HG02870 (cell line): ENCODE measurements around the gene P4HB.

Source experiments
- ATAC-seq: cut with Tn5 transposase; IDR thresholded peaks from one replicate; pipeline ENCODE4 v1.9.1; 2021; ENCODE audit warnings: mild to moderate bottlenecking, moderate library complexity; ENCODE audit not compliant: unreplicated experiment

The P4HB gene

DNA sequence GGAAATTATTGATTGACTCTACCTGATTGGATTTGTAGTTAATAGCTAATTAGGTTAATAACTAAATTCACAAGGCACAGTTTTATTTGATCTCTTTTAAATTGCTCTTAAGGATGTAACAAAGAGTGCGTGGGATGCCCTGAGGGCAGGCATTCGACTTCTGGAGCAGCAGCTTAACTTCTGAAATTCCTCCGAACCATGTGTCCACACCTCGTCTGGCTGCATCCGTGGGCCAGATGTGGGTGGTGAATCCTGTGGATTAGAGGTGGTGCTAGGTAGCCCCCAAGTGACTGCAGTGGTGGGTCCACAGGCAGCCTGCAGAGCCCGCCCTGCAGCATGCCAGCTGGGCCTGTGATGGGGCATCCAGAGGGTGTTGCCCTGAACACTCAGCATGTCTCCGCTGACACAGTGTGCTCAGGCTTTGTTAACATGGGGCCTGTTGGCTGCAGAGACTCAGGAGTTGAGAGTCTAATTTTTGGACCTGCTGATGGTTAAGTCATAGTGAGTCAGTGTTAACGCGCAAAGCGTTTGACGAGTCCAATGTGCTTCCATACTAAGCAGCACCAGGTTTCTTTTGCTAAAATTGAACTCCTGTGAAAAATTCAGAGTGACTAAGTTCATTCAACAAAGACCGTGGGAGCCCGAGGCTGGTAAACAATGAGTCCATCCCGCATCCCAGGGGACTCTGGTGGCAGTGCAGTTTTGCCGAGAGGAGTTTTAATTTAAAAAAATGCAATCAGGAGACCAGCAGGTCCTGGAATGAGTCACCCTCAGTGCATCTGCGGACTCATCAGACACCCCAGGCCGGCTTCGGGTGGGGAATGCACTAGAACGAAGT is 37.9 kb upstream of the P4HB start:
- ATAC-seq = no peak

GRCh38 chr17:81895400-81895799 is 35.1 kb upstream of the P4HB start:
- no peak for ATAC-seq

GRCh38 chr17:81891303-81891552 is 30.9 kb upstream of the P4HB start:
- no peak for ATAC-seq

- no peak for ATAC-seq
Measured at GRCh38 chr17:81890447-81891302, 30.3 kb upstream of the P4HB start.

- ATAC-seq = no peak
Measured at GRCh38 chr17:81889602-81890001, 29.3 kb upstream of the P4HB start.

DNA sequence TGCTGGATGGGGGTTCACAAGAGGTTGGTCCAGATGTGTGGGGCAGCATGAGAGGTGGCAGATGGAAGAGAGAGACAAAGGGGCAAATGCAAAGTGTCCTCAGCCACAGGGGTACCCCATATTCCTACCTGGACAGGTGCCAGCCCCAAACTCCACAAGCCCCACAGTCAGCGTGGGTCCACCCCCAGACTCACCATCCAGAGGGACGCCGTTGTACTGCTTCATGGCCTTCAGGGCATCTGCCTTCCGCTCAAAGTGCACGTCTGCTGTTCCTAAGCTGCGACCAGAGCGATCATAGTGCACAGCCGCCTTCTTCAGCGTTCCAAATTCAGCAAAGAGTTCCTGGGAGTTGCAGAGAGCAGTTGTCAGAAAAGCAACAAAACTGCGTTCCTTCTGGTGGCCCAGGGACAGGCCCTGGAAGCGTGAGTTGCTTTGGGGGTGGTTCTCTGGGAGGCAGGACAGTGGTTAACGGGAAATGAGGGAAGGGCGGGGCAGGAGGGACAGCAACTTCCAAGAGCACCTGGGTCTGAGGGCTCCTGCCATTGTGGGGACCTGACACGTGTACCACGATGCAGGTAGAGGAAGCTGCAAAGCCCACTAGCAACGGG is 28.8 kb upstream of the P4HB start:
- no peak for ATAC-seq

GRCh38 chr17:81888105-81888987 is 28.0 kb upstream of the P4HB start:
- no peak for ATAC-seq

DNA sequence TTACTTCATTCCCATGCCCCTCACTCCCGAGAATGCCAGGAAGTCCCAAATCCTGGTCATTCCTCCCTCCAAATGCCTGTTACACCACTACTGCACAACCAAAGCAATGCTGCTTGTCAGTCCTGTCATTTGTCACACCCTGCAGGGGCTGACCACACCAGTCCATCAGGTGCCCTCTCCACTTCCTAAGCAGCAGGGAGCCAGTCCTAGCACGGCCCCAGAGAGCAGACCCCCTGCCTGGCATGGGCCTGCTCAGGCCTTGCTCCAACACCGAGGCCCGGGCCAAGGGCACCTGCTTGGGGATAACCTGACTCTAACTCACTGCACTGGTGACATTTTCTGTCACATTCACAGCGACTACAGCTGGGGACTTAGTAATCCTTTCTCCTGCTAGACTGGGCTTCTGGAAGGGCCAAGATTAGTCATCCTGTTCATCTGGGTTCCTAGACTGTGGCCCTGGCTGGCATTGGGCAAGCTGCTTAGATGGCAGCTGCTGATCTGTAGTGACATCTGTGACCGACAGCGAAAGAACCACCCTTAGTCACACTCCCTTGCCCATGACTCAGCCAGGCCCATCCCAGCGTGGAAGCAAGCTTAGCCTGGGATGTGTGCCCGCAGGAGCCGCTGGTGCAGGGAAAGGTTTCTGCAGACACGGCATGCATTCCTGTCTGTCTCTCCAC is 25.7 kb upstream of the P4HB start:
- no peak for ATAC-seq

DNA sequence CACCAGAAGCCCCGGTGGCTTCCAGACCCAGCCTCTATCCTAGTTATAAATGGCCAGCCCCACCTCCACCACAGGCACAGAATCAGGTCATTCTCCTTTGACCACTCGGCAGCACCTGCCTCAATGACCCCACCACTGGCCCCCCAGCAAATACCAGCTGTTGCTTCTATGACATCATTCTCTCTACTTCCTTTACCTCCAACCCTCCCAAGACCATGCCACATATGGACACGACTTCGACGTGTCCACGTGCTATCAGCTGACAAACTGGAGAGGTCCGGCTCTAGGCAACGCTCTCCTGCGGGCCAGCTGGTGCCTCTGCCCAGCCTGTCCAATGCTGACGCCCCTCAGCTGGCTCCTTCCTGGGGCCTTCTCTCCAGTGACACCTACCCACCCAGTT is 25.1 kb upstream of the P4HB start:
- no peak for ATAC-seq

GRCh38 chr17:81884968-81885367 is 24.6 kb upstream of the P4HB start:
- ATAC-seq = no peak

DNA sequence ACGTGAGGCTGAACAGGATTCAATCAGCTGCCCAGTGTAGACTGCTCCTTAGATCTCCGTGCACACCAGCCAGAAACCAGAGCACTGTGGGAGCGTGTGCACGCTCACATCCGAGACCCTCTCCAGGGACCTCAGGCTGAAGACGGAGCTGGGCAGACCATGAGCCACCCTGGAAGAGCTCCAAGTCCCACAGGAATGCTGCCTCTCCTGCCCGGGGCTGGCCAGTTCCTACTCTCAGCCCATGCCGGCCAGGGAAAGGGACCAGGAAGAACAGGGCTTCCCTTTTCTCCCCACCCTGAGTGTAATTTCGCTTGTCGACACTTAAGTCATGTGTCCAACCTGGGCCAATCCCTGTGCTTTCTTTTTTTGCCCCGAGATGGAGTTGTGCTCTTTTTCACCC is 24.2 kb upstream of the P4HB start:
- ATAC-seq = no peak

GRCh38 chr17:81879121-81879520 is 18.8 kb upstream of the P4HB start:
- no peak for ATAC-seq

- no peak for ATAC-seq
Measured at GRCh38 chr17:81878294-81878693, 18.0 kb upstream of the P4HB start.

DNA sequence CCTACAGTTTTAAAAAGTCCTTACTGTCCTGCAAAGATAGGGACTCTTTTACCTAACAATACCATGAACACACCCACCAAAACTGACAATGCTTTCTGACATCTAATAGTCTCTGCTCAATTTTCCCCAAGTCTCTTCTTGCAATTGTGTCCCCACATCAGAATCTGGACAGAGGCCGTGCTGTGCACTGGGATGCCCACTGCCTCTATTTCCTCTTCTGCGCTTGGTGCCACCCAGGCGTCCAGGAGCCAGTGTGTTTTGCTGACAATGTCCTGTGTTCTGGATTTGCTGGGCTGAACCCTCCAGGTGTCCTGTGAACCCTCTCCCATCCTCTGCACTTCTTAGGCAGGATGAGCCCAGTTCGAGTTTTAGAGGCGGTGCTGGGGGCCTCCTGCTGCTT is 17.2 kb upstream of the P4HB start:
- no peak for ATAC-seq

DNA sequence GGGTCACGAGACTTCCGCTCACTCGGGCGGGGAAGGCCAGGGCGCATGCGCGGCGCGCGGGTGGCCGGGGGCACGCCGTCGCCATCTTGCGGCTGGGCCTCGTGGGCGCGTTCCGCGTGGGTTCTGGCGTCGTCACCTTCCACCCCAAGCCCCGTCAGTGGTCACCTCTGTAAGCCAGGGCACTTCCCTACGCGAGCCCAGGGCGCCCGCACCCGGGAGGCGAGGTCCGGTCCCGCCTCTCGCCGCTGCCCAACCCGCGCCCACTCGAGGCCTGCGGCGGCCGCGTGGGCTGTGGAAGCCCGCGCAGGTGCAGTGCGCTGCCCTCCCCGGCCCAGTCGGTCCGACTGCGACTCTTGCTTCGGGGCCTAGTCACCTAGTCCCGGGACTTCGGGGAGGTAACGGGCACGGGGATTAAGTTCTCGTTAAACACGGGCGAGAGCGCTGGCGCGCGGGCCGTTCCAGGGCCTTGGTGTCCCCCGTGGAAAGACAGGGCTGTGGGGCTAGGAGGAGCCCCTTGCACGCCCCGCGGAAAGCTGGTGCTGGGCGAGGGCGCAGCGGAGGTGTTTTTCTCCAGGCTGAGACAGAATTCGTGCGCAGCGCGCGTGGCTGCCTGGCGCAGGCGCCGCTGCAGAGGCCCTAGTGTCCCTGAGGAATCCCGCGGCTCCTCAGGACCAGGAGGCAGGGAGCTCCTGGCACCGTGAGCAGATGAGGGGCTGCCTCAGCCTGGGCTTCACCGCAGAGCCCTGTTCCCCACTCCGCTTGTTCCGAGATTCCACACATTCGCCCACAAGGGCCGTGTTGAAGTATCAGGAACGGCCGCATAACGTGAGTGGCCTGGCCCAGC is 11.3 kb upstream of the P4HB start:
- ATAC-seq = peak; percentile 43

- peak; percentile 13 for ATAC-seq
Measured at GRCh38 chr17:81870981-81871386, 10.6 kb upstream of the P4HB start, which contains the start of gene ARHGDIA. Gene ARHGDIA, minus strand, starts transcription at chr17:81871337. Its CDS starts 1,407 bp downstream, at chr17:81869930.

GRCh38 chr17:81870131-81870980 is 10.0 kb upstream of the P4HB start:
- ATAC-seq = peak; percentile 4
